ENCODE results near the gene MARCHF3.
"Not testable (repeated sequence)": the region's sequence is repeated elsewhere in the genome, so short reads cannot be mapped to it uniquely, and the experiment has no call there.

Gene MARCHF3

DNA sequence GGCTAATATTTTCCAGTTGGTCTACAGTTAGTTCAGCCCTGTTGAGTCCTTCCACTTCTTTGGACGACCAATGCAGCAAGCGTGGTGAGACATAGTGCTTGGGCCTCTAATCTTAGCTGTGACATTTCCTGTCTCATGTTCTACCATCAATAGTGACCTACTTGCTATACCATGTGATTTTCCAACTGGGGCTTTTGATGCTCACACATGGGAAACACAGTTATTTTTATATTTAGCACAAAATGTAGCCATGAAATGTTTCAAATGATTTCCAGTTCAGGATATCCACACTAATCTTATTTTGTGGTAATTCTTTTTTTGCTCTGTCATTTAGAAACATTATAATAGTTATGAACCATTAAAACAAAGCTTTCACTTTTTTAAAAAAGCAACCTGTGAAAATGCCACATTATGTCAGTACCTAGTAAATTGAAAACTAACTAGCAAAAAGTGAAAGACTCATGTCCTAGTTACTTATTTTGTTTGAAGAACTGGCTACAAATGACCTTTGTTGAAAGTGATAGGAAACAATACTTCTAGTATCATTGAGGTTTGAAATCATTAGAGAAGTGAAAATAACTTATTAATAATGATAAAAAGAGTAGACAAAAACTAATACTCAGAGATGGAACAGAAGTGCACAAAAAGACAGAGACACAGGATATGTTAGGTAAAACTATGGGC lies 18.3 kb downstream of the MARCHF3 start:
- DNase-seq (ENCODE audit: low spot score): no peak

DNA sequence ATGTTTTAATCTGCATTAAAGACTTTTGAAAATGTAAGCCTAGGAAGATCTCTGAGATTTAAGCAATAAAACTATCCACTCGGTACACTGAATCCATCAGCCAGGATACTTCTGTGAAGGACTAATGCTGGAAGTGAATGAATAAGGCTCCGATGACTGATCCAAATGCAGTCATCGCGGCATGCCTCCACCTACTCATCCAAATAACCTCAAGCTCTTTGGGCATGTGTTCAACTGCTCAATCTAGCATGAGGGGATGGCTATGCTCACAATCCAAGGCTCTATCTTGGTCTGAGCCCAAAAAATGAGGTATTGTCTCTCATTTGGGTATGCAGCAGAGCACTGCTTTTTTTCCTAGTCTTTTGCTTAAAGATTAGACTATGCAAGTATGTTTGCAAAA lies 19.2 kb downstream of the MARCHF3 start:
- no peak for DNase-seq (ENCODE audit: low spot score)

DNA sequence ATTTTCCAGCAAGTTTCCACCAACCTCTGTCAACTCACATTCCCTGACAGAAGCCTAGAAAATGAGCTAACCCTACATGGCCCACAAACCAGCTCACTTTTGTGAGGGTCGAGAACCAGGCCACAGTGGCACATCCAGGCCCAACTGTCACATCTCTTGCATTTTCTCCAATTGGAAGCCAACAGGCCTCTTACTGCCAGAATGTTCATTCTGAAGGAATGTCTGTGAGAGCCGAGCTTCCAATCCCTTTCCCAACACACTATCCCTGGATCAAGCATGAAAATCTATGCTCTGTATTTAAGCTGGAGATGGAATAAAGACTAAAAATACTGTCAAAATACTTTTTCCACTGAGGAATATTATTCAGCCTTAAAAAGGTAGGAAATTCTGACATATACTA lies 20.0 kb downstream of the MARCHF3 start:
- DNase-seq (ENCODE audit: low spot score): no peak

DNA sequence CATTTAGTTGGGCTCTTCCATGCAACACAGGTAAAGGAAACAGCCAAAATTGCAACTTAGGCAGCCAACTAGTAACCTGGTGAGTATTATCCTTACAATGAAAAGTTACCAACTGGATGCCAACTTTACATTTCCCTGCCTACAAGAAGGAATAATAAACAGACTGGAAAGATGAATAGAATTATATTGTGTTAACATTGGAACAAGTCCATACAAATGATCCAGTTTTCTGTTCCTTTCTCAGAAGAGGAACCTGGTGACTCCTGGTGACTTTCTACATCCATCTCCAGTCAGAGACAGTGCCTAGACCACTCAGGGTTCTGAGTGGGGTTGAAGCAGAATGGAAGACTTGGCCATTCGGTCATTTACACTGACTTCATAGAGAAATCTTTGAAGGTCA lies 20.6 kb downstream of the MARCHF3 start:
- DNase-seq (ENCODE audit: low spot score): no peak

DNA sequence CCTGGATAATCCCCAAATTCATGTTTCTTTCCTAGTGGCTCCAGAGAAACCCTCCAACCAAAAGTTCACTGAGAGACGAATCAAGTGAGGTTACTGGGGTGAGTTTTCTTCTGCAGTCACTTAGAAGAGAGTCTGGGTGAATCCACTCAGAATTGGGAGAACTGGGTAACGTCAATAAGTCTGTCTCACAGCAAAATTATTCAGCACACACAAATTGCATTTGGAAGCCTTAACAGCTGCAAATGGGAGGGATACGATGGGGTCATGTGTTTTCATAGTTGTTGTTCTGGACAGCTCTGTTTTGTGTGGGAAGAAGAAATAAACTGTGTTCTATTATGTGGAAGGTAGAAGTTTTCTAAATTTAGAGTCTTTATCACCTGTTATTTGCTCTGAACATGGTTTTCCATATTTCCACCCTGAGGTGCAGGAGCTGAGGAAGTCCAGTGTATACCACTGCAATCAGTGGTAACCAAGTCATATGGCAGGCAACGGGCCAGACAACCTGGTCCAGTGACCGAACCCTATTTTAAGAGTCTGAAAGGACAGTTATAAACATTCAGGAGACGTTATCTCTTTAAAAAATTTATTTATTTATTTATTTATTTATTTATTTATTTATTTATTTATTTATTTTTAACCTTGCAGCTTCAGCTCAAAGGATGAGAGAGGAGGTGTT lies 21.9 kb downstream of the MARCHF3 start:
- no peak for DNase-seq (ENCODE audit: low spot score)

DNA sequence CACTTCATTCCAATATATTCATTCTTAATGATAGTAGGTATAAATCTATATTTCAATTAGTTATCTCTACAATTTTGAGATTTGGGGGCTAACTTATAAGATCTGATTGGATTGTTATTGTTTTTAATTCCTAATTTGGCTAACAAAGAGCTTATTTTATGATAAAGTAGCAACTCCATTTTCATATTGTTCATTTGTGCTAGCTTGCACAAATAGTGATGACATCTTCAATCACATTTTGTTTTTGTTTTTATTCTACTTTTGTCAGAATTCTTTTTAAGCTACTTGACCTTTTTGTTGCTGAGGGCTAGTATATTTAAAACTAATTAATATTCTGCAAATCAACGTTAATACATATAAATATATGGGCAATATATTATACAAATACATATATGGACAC lies 22.8 kb downstream of the MARCHF3 start:
- DNase-seq (ENCODE audit: low spot score): no peak

DNA sequence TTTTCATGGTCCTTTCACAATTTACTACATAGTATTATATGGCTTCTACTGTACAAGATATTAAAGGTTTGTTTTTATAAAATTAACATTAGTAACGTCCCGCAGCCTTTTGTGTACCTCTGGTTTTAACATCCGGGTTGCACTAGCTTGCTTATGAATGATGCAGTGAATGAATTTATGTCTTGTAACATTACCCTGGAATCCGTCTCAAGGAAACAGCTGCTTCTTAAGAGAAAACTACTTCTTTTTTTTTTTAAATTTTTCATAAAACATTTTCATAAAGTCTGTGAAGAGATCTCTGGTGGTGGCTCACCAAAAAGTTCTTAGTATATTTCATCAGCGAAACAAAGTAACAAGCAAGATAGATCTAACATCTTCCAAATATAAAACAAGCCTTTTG lies 23.6 kb downstream of the MARCHF3 start:
- DNase-seq (ENCODE audit: low spot score): no peak

DNA sequence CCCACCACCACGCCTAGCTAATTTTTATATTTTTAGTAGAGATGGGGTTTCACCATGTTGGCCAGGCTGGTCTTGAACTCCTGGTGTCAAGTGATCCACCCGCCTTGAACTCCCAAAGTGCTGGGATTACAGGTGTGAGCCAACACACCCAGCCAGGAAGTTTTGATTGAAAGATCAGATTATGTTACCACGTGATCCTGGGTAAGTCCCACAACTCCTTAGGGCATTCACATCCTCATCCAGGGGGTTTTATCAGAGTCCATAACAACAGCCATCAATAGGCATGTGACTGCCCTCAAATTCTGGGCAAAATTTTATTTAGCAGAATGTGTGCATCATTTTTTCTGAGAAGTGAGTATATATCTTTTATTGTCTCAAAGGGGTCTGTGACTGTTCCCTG lies 25.1 kb downstream of the MARCHF3 start:
- DNase-seq (ENCODE audit: low spot score): not testable (repeated sequence)

DNA sequence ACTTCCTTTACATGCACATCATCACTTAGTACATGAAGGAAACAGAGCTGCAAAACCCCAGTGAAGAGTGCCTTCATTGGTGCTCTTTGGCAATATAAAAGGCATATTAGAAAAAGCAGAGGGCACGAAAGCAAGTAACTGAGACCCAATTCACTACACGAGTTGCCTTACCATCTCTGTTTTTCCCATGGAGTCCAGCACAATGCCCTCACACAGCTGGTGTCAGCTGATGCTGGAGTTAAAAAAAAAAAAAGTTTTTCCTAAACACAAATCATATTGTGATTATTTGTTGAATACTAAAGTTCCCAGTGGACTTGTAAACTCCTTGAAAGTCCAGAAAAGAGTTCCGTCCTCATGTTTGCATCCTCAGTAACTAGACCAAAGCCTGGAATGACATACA lies 25.6 kb downstream of the MARCHF3 start:
- no peak for DNase-seq (ENCODE audit: low spot score)

DNA sequence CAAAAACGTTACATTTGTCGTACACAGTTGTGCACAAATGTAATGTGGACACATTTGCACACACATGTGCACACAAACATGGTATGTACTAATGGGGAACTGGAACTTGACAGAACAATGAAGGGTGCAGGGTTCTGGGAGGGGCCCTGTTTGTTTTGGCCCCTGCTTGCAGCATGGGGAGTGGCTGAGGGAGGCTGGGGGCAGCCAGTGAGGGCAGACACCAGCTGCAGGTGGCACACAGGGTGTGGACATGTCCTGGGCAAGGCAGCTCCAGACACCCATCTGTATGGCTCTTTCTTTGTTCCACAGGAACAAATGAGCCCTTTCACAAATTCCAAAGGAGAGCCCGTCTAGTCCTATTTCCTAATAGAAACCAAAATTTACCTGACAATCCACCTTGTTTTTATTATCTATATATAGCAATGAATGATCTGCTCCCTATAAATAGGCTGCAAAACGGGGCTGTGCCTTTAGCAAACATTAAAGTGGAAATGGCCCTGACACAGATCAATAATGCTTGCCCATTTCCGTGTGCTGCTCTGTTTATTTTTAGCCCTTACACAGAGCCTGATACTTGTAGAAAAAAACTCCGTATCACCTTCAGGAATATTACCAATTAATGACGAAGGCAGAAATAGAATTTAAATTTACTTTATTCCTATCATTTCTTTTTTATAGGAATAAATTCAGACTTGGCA lies 26.4 kb downstream of the MARCHF3 start:
- DNase-seq (ENCODE audit: low spot score): no peak

DNA sequence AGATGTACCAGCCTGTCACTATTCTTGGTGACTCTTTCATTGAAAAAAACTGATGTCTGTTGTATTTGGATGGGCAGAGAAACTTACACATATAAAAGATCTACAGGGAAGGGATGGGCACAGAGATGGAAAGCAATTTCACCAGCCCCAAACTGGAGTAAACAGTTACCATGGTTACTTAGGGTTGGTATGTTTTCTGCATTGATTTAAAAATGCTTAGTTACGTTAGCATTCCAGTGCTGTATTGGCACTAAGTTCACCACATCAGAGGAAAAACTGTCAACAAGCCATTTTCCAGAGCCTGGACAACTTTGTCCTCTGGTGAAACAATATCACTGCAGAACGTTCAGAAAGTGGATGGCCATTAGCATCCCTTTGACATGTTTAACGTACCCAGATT lies 28.0 kb downstream of the MARCHF3 start:
- no peak for DNase-seq (ENCODE audit: low spot score)

DNA sequence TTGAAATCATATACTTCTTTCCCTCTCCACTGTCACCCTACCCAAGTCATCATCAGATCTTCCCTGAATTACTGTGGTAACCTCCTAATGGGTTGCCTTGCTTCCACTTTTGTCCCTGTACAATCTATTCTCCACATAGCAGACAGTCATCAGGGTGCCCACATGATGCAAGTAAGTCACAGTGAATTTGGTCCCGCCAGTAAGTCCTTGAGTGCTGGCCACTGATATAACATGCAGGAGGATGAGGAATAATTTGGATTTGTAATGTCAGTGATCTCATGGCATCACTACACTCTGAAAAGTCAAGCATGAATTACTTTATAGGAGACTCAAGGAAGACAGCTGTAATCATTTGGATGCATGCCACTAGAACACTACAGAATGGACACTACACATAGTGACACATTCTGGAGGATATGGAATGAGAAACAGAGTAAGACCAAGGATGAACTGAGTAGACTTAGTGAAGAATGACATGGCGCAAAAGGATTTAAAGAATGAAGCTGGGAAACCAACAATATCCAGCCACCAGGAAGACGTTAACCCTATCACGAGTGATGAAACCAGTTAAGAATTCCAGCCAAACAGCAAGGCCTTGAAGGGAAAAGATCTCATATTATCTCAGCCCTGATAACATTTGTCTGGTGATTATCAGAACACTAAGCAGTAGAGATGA lies 28.6 kb downstream of the MARCHF3 start:
- DNase-seq (ENCODE audit: low spot score): no peak

DNA sequence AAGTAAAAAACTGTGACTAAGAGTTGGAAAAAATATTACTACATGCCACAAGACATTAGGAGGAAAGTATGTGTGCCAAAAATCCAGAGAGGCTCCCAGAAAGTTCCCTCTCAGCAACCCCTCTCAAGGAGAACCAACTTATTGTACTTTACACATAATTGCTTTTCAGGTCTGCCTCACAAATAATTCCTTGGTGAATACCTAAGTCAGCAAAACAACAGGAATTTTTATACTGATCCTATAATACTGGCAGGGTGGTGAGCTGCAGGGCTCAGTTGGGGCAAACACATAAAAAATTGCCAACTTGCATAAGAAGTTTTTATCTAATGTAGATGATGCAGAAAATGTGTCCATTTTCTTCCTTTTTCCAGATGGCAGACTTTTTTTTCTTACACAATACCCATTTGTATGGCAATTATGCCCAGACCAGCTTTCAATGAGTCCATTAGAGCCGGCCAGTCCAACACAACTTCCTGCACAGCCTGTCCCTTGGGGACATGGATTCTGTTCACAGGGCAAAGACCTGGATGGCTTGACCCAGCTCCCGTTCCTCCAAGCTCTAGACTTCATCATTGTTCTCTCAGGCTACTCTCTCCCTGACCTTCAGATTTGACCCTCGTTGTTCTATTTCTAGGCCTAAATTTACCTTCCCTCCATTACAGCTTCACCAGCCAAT lies 31.3 kb downstream of the MARCHF3 start:
- DNase-seq (ENCODE audit: low spot score): no peak

DNA sequence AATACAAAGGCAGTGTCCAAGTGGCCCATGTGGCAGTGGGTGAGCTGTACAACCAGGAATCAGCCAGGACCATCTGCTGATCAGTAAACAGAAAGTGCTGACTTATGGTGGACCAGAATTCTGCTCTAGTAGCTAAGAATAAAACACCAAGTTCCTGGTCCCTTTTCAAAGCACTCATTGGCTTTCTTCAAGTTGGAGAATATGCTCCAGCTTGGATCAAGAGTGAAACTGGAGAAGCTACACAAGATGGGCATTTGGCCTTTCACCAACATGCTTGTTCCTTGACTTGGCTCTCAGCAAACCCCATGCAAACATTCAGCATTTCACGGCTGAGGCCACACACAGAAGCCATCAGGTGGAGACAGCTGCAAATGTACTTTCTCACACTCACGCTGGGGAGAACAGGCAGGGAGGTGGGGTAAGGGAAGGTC lies 32.1 kb downstream of the MARCHF3 start:
- DNase-seq (ENCODE audit: low spot score): no peak

DNA sequence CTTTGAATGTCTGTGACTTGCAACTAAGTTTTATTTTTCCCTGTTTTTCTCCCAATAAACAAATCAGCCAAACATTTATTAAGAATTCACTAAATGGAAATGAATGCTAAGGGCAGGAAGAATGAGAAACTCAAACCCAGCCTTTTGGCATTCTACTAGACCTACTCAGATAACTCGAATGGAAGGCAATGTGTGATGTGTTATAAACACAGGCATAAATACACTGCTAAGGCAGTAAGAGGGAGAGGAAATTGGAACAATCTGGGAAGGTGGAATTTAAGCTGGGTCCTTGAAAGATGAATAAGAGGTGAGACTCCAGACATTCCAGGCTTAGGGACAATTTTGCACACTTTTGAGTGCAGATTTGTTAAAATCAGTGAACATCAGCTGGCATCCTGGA lies 34.7 kb downstream of the MARCHF3 start:
- DNase-seq (ENCODE audit: low spot score): no peak

DNA sequence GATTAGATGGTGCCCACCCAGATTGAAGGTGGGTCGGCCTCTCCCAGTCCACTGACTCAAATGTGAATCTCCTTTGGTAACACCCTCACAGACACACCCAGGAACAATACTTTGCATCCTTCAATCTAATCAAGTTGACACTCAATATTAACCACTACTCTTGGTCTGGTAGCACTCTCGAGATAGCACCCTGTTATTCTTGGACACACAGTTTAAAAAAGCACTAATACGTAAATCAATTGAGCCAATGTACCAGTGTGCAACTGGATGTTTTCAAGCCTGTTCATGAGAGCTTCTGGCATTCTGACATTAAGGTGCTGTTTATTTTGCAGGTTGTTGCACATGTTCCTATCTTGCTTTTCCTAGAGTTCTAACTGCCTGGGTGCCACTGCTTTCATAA lies 35.3 kb downstream of the MARCHF3 start:
- DNase-seq (ENCODE audit: low spot score): no peak

DNA sequence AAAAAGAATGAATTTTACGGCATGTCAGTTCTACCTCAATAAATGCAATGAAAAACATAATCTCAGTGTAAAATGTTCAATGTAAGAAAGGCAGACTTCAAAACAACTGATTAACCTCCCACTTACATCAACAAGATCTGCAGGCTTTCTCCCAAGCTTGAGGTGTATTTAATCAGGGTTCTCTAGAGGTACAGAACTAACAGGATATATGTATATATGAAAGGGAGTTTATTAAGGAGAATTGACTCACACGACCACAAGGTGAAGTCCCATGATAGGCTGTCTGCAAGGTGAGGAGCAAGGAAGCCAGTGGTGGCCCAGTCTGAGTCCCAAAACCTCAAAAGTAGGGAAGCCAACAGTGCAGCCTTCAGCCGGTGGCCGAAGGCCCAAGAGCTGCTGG lies 35.9 kb downstream of the MARCHF3 start:
- DNase-seq (ENCODE audit: low spot score): no peak

DNA sequence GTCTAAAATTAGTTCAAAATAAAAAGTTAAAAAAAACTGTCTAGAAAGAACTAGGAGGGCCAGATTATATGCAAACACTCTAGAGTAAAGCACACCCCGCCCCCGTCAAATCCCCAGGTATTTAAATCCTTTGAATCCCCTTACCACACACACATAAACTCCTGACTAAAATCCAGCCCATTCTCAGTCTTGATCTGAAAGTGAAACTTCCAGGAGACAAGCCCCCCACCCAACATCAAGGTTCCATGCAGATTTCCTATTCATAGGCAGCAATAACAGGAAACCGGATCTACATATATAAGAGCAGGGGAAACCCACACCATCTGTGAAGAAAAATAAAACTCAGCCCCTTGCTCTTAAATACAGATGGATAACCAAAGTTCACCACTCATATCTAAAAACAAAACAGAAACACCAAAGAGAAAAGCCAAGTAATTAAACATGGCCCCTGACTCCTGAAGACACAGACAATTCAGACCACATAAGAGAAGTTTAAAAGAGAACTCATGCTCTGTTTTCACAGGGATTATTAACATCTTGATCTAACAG lies 42.3 kb downstream of the MARCHF3 start:
- DNase-seq (ENCODE audit: low spot score): peak; percentile 32

DNA sequence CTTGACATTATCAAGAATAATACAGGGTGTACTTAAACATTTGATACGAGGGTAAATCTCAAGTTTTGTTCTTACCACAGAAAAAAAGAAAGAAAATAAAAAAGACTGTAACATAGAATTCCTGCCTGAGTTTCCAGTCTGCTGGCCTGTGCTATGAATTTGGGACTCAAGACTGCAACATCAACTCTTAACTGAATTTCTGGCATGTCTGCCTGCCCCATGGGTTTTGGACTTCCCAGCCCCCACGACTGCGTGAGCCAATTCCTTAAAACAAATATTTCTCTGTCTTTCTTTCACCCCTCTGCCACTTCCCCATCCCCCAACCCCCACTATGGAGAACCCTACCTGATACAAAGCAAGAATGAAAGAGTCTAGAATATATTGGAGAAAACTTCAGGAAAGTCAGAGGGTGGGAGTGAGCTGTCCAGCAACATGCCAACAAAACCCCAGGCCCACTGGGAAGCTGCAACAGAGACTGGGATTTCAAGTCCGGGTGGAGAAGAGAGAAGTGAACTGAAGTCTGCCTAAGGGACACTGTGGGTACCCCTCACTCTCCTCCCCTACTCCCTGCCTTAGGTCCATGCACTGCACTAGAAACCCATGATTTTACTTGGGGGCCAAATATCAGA lies 43.0 kb downstream of the MARCHF3 start:
- no peak for DNase-seq (ENCODE audit: low spot score)

DNA sequence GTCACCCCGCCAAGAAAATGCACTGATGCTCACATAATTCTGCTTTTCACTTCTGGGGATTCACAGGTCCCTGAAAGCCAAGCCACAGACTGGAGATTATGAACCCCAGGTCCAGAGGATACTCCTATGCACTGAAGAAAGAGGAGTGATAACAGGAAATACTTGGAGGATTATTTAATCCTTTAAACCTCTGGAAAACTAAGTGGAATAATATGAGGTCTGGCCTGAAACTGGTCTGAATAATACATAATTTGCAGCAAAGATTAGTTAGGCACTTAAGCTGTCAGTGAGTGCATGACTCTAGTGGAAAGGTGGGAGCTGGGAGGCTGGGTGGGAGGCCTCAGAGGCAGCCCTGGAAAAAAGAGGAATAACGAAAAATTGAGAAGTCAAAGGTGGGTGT lies 45.7 kb downstream of the MARCHF3 start:
- no peak for DNase-seq (ENCODE audit: low spot score)

DNA sequence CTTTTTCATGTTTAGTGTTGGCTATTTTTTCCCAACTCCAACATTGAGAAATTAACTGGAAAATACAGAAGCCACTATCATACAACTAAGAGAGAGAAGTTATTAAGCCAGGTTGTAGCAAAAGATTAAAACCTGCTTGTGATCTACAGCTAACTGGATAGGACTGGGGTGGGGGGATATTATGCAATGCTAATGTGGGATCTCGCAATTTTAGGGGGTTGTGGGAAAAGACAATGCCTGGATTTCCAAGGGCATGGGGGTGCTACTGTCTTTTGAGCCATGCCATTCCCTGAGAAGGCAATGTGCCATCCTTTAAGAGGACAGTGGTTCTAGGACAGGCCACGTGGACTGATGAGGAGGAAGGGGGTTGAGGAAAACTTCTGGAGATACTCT lies 46.5 kb downstream of the MARCHF3 start:
- DNase-seq (ENCODE audit: low spot score): no peak
